Measurements from ENCODE around the gene AUTS2. TPM values are rescaled to one million over a fixed set of nuclear protein-coding genes. Genes with fewer than 3 reads are reported as not detected.

Gene AUTS2
- total RNA-seq, 2 experiments from 2014 or later = 17.5 to 23.8 TPM

GRCh38 chr7:70040970-70041766, 442.9 kb downstream of the AUTS2 start:
- POLR2A ChIA-PET = no interaction called here
- Mint-ChIP-seq H3K4me3 (no peak overlapping the region), H3K9me3 (no peaks in the 10 kb centered on the region), H3K36me3 (no peaks in the 10 kb centered on the region), H3K27me3 (peaks cover 2% of the 10 kb centered on the region), H3K4me1 (no peaks in the 10 kb centered on the region), H3K27ac (no peak overlapping the region)
- ATAC-seq (ENCODE audit: low read depth) (no peak), DNase-seq (no peak)

GRCh38 chr7:70042533-70042932, 444.3 kb downstream of the AUTS2 start:
- no peak for ATAC-seq (ENCODE audit: low read depth)
- POLR2A ChIA-PET = no interaction called here
- H3K36me3 Mint-ChIP-seq = no peaks in the 10 kb centered on the region
- no peak overlapping the region for H3K4me3 Mint-ChIP-seq
- no peak for DNase-seq
- peaks cover 2% of the 10 kb centered on the region for H3K27me3 Mint-ChIP-seq
- H3K4me1 Mint-ChIP-seq = no peaks in the 10 kb centered on the region
- H3K27ac Mint-ChIP-seq = no peak overlapping the region
- no peaks in the 10 kb centered on the region for H3K9me3 Mint-ChIP-seq

GRCh38 chr7:70043015-70043538, 444.8 kb downstream of the AUTS2 start:
- no peak for ATAC-seq (ENCODE audit: low read depth)

GRCh38 chr7:70044064-70044463, 445.8 kb downstream of the AUTS2 start:
- Mint-ChIP-seq H3K9me3 (no peaks in the 10 kb centered on the region), H3K27ac (no peak overlapping the region), H3K4me3 (no peak overlapping the region), H3K36me3 (no peaks in the 10 kb centered on the region), H3K4me1 (no peaks in the 10 kb centered on the region), H3K27me3 (peaks cover 2% of the 10 kb centered on the region)
- ATAC-seq (ENCODE audit: low read depth) (no peak), DNase-seq (no peak)
- POLR2A ChIA-PET = no interaction called here

More at GRCh38 chr7:70043015-70043538, 444.8 kb downstream of the AUTS2 start:
- no peaks in the 10 kb centered on the region for H3K4me1 Mint-ChIP-seq
- H3K4me3 Mint-ChIP-seq = no peak overlapping the region
- H3K27me3 Mint-ChIP-seq = peaks cover 2% of the 10 kb centered on the region
- H3K9me3 Mint-ChIP-seq = no peaks in the 10 kb centered on the region
- POLR2A ChIA-PET = no interaction called here
- DNase-seq = no peak
- H3K27ac Mint-ChIP-seq = no peak overlapping the region
- no peaks in the 10 kb centered on the region for H3K36me3 Mint-ChIP-seq

GRCh38 chr7:70044525-70044924, 446.2 kb downstream of the AUTS2 start:
- Mint-ChIP-seq H3K4me1 (no peaks in the 10 kb centered on the region), H3K36me3 (no peaks in the 10 kb centered on the region), H3K9me3 (no peaks in the 10 kb centered on the region), H3K27ac (no peak overlapping the region), H3K27me3 (peaks cover 2% of the 10 kb centered on the region), H3K4me3 (no peak overlapping the region)
- DNase-seq (no peak), ATAC-seq (ENCODE audit: low read depth) (no peak)
- POLR2A ChIA-PET = no interaction called here

- peaks cover 2% of the 10 kb centered on the region for H3K27me3 Mint-ChIP-seq
- H3K4me3 Mint-ChIP-seq = no peak overlapping the region
- POLR2A ChIA-PET = no interaction called here
- no peaks in the 10 kb centered on the region for H3K36me3 Mint-ChIP-seq
- no peak overlapping the region for H3K27ac Mint-ChIP-seq
- ATAC-seq (ENCODE audit: low read depth) (no peak), DNase-seq (no peak)
- no peaks in the 10 kb centered on the region for H3K9me3 Mint-ChIP-seq
- no peaks in the 10 kb centered on the region for H3K4me1 Mint-ChIP-seq
Observed at GRCh38 chr7:70044981-70045380, 446.7 kb downstream of the AUTS2 start.

- DNase-seq = no peak
- no peak for ATAC-seq (ENCODE audit: low read depth)
- no peaks in the 10 kb centered on the region for H3K27me3 Mint-ChIP-seq
- no peaks in the 10 kb centered on the region for H3K4me1 Mint-ChIP-seq
- no peaks in the 10 kb centered on the region for H3K9me3 Mint-ChIP-seq
- POLR2A ChIA-PET = no interaction called here
- H3K4me3 Mint-ChIP-seq = no peak overlapping the region
- H3K27ac Mint-ChIP-seq = no peak overlapping the region
- no peaks in the 10 kb centered on the region for H3K36me3 Mint-ChIP-seq
Observed at GRCh38 chr7:70047384-70047783, 449.1 kb downstream of the AUTS2 start.

- ATAC-seq (ENCODE audit: low read depth) (no peak), DNase-seq (no peak)
- Mint-ChIP-seq H3K4me1 (no peaks in the 10 kb centered on the region), H3K27me3 (no peaks in the 10 kb centered on the region), H3K36me3 (no peaks in the 10 kb centered on the region), H3K4me3 (no peak overlapping the region), H3K27ac (no peak overlapping the region), H3K9me3 (no peaks in the 10 kb centered on the region)
- POLR2A ChIA-PET = no interaction called here
Observed at GRCh38 chr7:70047891-70048448, 449.7 kb downstream of the AUTS2 start.

- no peak for DNase-seq
- Mint-ChIP-seq H3K27me3 (no peaks in the 10 kb centered on the region), H3K27ac (no peak overlapping the region), H3K9me3 (peaks cover 1% of the 10 kb centered on the region), H3K4me3 (no peak overlapping the region), H3K36me3 (no peaks in the 10 kb centered on the region), H3K4me1 (no peaks in the 10 kb centered on the region)
- no peak for ATAC-seq (ENCODE audit: low read depth)
- POLR2A ChIA-PET = no interaction called here
Observed at GRCh38 chr7:70051726-70052125, 453.5 kb downstream of the AUTS2 start.

GRCh38 chr7:70052691-70053090, 454.4 kb downstream of the AUTS2 start:
- H3K9me3 Mint-ChIP-seq = peaks cover 1% of the 10 kb centered on the region
- DNase-seq = no peak
- H3K4me3 Mint-ChIP-seq = no peak overlapping the region
- no peaks in the 10 kb centered on the region for H3K4me1 Mint-ChIP-seq
- no peaks in the 10 kb centered on the region for H3K27me3 Mint-ChIP-seq
- no peak overlapping the region for H3K27ac Mint-ChIP-seq
- POLR2A ChIA-PET = no interaction called here
- no peak for ATAC-seq (ENCODE audit: low read depth)
- H3K36me3 Mint-ChIP-seq = no peaks in the 10 kb centered on the region

- ATAC-seq (ENCODE audit: low read depth) (no peak), DNase-seq (no peak)
- Mint-ChIP-seq H3K9me3 (peaks cover 1% of the 10 kb centered on the region), H3K36me3 (no peaks in the 10 kb centered on the region), H3K27ac (no peak overlapping the region), H3K27me3 (no peaks in the 10 kb centered on the region), H3K4me3 (no peak overlapping the region), H3K4me1 (no peaks in the 10 kb centered on the region)
- POLR2A ChIA-PET = no interaction called here
Observed at GRCh38 chr7:70053421-70053820, 455.1 kb downstream of the AUTS2 start.

GRCh38 chr7:70053989-70054388, 455.7 kb downstream of the AUTS2 start:
- Mint-ChIP-seq H3K27ac (no peak overlapping the region), H3K4me1 (no peaks in the 10 kb centered on the region), H3K4me3 (no peak overlapping the region), H3K27me3 (no peaks in the 10 kb centered on the region), H3K36me3 (no peaks in the 10 kb centered on the region), H3K9me3 (peaks cover 1% of the 10 kb centered on the region)
- no peak for ATAC-seq (ENCODE audit: low read depth)
- no peak for DNase-seq
- POLR2A ChIA-PET = no interaction called here

GRCh38 chr7:70056363-70056762, 458.1 kb downstream of the AUTS2 start:
- Mint-ChIP-seq H3K36me3 (no peaks in the 10 kb centered on the region), H3K27me3 (peaks cover 4% of the 10 kb centered on the region), H3K4me1 (no peaks in the 10 kb centered on the region), H3K9me3 (peaks cover 1% of the 10 kb centered on the region), H3K27ac (no peak overlapping the region), H3K4me3 (no peak overlapping the region)
- POLR2A ChIA-PET = no interaction called here
- ATAC-seq (ENCODE audit: low read depth) (no peak), DNase-seq (no peak)

GRCh38 chr7:70060298-70061068, 462.2 kb downstream of the AUTS2 start:
- Mint-ChIP-seq H3K9me3 (no peaks in the 10 kb centered on the region), H3K27ac (no peak overlapping the region), H3K4me3 (no peak overlapping the region), H3K4me1 (no peaks in the 10 kb centered on the region), H3K36me3 (no peaks in the 10 kb centered on the region), H3K27me3 (peaks cover 4% of the 10 kb centered on the region)
- DNase-seq (no peak), ATAC-seq (ENCODE audit: low read depth) (no peak)
- POLR2A ChIA-PET = no interaction called here

All from activated naive CD8-positive, alpha-beta T cell treated with anti-CD3 and anti-CD28 coated beads, Interleukin-2, amount 10 ng/mL, durations not matched to agents 7 days and 5 days (primary cell).